GM18870 (cell line): ENCODE measurements around the gene EXD3.
"Not testable (repeated sequence)": the region's sequence is repeated elsewhere in the genome, so short reads cannot be mapped to it uniquely, and the experiment has no call there.

Source experiments
- ATAC-seq: cut with Tn5 transposase; IDR thresholded peaks from one replicate; pipeline ENCODE4 v1.9.1; 2021; ENCODE audit warnings: moderate library complexity; ENCODE audit not compliant: unreplicated experiment

Gene EXD3

GRCh38 chr9:137262173-137262908, 160.6 kb downstream of the EXD3 start:
- not testable (repeated sequence) for ATAC-seq
